Stimulated activated memory B cell treated with anti-CD40 and anti-IgM and Interleukin-4, amounts not matched to agents 10 μg/mL and 1 μg/mL and 100 μg/mL, for 72 hours (primary cell): ENCODE measurements around the gene ANXA2R.
A peak's percentile ranks its signal among the peaks of the same experiment; 100 is the strongest.

Experiments used
- ATAC-seq: fragments of 150-1000 bp; cut with Tn5 transposase; 2 replicates; pipeline ENCODE4 v1.10.0; 2021
- H3K27ac Mint-ChIP-seq: one replicate; pipeline ENCODE4 v1.8.0; 2022; ENCODE audit warnings: mild to moderate bottlenecking, mixed read lengths
- H3K27me3 Mint-ChIP-seq: one replicate; pipeline ENCODE4 v1.8.0; 2022; ENCODE audit warnings: mixed read lengths
- H3K36me3 Mint-ChIP-seq: one replicate; pipeline ENCODE4 v1.8.0; 2022; ENCODE audit warnings: mixed read lengths
- H3K4me1 Mint-ChIP-seq: one replicate; pipeline ENCODE4 v1.8.0; 2022; ENCODE audit warnings: mixed read lengths
- H3K4me3 Mint-ChIP-seq: one replicate; pipeline ENCODE4 v1.8.0; 2022; ENCODE audit warnings: mild to moderate bottlenecking, moderate library complexity, mixed read lengths
- H3K9me3 Mint-ChIP-seq: one replicate; pipeline ENCODE4 v1.8.0; 2022; ENCODE audit warnings: mixed read lengths

Gene ANXA2R

DNA sequence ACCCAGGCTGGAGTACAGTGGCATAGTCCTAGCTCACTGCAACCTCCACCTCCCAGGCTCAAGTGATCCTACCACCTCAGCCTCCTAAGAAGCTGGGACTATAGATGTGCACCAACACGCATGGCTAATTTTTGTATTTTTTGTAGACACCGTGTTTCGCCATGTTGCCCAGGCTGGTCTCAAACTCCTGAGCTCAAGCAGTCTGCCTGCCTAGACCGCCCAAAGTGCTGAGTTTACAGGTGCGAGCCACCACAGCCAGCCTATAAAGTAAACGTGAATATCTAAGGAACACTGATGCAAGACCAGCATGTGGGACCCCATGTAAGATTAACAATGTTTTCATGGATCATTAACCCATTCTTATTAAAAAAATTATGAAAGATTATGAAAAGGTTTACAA lies 15.9 kb downstream of the ANXA2R start:
- Mint-ChIP-seq H3K27me3 (no peaks in the 10 kb centered on the region), H3K4me1 (peaks cover 12% of the 10 kb centered on the region), H3K27ac (no peak overlapping the region), H3K36me3 (no peaks in the 10 kb centered on the region), H3K4me3 (no peak overlapping the region), H3K9me3 (no peaks in the 10 kb centered on the region)
- no peak for ATAC-seq

DNA sequence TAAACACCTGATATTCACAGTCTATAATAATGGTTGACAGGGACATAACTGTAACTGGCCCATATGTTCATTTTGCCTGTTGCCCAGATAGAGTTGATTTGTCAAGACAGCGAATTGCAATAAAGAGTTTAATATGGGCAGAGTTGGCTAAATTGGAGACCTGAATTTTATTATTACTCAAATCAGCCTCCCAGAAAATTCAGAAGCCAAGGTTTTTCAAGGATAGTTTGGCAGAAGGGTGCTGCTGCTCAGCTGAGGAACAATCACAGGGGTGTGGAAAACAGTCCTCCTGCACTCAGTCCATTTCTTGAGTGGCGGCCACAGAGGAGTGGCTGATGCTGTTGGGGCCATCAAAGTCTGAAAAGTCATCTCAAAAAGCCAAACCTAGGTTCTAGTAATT lies 19.0 kb downstream of the ANXA2R start:
- no peak for ATAC-seq
- H3K27ac Mint-ChIP-seq, result peak overlapping the region; percentile 100
- no peaks in the 10 kb centered on the region for H3K27me3 Mint-ChIP-seq
- no peaks in the 10 kb centered on the region for H3K36me3 Mint-ChIP-seq
- no peak overlapping the region for H3K4me3 Mint-ChIP-seq
- H3K4me1 Mint-ChIP-seq, result peaks cover 20% of the 10 kb centered on the region
- H3K9me3 Mint-ChIP-seq, result no peaks in the 10 kb centered on the region

DNA sequence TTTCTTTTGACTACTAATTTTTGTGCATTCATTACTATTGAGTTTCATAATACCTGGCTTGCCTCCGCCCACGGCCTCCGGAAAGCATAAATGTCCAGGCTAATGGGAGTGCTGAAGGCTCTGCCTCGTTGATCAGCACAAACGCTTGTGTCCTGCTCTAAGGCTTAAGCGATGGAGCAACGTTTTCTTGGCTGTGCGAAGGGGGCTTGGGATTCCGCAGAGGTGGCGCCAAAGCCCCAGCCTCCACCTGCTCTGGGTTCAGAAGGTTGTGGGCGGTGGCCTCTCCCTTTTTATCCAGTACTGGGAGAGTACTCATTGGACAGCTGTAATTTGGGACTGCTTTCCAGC lies 19.7 kb downstream of the ANXA2R start:
- H3K4me3 Mint-ChIP-seq, result peak overlapping the region; percentile 100
- H3K27ac Mint-ChIP-seq, result peak overlapping the region; percentile 100
- H3K4me1 Mint-ChIP-seq, result peaks cover 27% of the 10 kb centered on the region
- no peaks in the 10 kb centered on the region for H3K9me3 Mint-ChIP-seq
- no peaks in the 10 kb centered on the region for H3K27me3 Mint-ChIP-seq
- no peak for ATAC-seq
- no peaks in the 10 kb centered on the region for H3K36me3 Mint-ChIP-seq

DNA sequence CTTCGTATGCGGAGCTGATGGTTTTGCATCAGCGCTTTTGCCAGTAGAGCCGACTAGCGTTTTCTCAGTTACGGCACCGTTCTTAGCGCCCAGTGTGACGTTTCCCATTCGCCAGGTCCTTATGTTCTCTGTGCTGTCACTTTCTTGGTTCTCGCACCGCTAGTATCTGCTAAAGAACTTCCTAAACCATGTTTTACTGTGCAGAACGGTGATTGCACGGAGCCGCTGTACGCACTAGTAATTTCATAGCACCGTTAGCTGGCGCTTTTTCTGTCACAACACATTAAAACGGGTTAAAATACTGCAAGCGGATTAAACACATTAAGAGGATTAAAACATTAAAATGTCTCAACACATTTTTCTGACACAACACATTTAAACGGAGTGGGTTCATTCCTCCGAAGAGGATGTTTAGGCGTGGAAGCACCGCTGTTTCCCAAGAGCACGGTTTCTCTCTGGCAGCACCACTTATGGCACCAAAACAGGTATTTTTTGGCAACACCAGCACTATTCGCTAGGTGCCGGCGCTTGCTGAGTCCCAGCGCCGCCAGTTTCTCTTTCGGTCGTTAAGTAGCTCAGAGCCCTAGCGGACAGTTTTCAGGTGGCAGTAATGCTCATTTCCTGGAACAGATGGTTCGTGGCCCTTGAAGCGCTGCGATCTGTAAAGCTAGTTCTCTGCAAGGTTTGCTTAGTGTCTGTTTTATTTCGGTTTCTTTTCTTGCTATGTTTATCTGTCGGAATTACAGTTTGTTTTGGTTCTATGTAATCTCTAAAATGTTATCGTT lies 20.3 kb downstream of the ANXA2R start:
- Mint-ChIP-seq H3K4me3 (peak overlapping the region; percentile 100), H3K36me3 (peaks cover 2% of the 10 kb centered on the region), H3K27me3 (no peaks in the 10 kb centered on the region), H3K27ac (peak overlapping the region; percentile 100), H3K9me3 (no peaks in the 10 kb centered on the region), H3K4me1 (peaks cover 32% of the 10 kb centered on the region)
- peak; percentile 84 for ATAC-seq

DNA sequence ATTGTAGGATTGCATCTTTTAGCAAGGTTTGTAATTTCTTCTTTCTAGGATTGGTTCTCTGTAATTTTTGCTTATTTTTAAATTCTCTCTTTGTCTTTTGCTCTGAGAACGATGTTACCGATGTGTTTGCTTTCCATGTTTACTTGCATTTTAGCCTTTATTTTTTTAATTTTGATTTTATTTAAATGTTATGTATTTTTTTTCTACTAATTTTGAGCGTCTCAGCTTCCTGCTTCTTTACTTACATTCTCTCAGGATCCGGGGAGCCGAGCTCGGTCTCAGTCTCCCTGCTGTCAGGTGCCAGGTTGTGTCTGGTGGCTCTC lies 20.9 kb downstream of the ANXA2R start:
- H3K4me3 Mint-ChIP-seq, result peak overlapping the region; percentile 100
- H3K36me3 Mint-ChIP-seq, result peaks cover 4% of the 10 kb centered on the region
- no peaks in the 10 kb centered on the region for H3K27me3 Mint-ChIP-seq
- no peaks in the 10 kb centered on the region for H3K9me3 Mint-ChIP-seq
- ATAC-seq, result no peak
- H3K4me1 Mint-ChIP-seq, result peaks cover 38% of the 10 kb centered on the region
- peak overlapping the region; percentile 100 for H3K27ac Mint-ChIP-seq

DNA sequence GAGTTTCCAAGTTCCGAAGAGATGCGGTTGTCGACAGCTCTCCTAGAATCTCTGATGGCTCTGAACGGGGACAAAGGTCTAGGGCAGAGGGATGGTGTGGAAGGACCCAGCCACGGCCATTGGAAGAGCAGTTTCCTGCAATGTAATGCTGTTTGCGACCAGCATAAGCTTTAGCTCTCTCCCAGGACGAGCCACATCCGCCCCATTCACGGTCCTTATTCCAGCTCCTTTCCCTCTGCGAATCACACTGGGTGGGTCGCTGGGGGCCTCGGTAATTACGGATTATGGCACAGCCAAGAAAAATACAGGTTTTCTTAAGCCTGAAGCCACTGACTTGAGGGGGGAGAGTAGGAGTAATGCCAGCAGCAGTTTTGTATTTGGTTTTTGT lies 22.7 kb downstream of the ANXA2R start:
- ATAC-seq, result no peak
- Mint-ChIP-seq H3K27me3 (no peaks in the 10 kb centered on the region), H3K9me3 (no peaks in the 10 kb centered on the region), H3K4me1 (peaks cover 40% of the 10 kb centered on the region), H3K27ac (peak overlapping the region; percentile 100), H3K36me3 (peaks cover 4% of the 10 kb centered on the region), H3K4me3 (peak overlapping the region; percentile 100)

DNA sequence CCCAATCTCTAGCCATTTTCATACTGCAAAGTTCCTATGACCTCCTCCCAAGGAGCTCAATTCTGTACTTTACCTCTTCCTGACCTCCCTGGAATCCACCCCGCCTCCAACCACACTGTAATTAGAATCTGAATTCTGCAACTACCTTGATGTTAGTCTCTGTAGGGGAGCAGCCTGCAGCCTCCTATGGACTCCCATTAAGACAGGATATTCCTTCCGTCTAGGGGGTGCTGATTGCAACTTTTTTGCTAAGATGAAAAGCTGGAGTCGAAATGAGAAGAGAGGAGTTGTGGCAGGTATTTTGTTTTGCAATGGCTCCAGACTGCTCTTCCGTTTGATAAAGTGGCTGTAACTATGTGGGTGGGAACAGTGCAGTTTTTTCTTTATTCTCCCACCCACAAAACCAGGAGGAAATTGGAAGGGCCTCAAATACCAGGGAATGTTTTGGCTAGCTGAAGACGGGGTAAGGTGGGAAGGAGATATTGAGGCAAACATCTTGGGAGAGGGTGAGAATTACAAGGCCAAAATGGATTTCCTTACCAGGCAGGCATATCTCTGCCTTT lies 23.8 kb downstream of the ANXA2R start:
- ATAC-seq, result no peak
- Mint-ChIP-seq H3K9me3 (no peaks in the 10 kb centered on the region), H3K36me3 (peaks cover 4% of the 10 kb centered on the region), H3K4me1 (peaks cover 43% of the 10 kb centered on the region), H3K4me3 (peak overlapping the region; percentile 62), H3K27ac (peak overlapping the region; percentile 100), H3K27me3 (no peaks in the 10 kb centered on the region)

DNA sequence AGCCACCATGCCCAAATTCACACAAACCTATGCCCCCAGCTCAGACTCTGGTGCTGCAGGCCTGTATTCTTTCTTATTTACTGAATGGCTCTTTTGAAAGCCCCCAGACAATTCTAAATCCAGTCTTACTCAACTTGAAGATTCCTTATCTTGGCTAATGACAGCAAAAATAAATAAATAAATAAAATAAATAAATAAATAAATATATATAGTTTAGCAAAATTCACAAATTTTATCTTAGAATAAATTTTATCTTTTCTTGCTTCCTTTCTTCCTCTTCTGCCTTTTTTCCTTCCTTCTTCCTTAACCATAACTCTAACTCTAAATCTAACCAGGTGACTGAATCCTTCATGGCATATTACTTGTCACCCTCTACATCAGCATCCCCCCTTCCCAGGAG lies 25.6 kb downstream of the ANXA2R start:
- Mint-ChIP-seq H3K36me3 (peaks cover 4% of the 10 kb centered on the region), H3K27me3 (no peaks in the 10 kb centered on the region), H3K4me3 (no peak overlapping the region)

DNA sequence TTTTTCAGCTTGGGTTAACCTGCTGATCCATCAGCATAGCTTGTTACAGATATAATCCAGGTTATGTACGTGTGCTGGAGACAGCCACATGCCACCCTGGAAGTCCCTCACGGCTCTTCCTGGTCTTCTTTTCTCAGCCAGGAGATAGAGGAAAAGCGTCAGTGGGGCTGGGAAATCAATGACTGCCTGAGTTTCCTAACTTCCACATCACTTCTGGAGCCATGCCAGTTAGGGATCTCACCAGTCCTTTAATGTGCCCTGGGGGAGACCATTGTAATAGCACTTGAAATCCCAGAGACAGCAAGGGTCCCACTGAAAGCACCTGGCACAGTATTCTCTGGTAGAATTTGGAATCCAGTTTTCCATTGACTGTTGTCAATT lies 29.2 kb downstream of the ANXA2R start:
- peak overlapping the region; percentile 92 for H3K4me3 Mint-ChIP-seq
- H3K9me3 Mint-ChIP-seq, result no peaks in the 10 kb centered on the region
- peaks cover 4% of the 10 kb centered on the region for H3K36me3 Mint-ChIP-seq
- peaks cover 48% of the 10 kb centered on the region for H3K4me1 Mint-ChIP-seq
- H3K27me3 Mint-ChIP-seq, result no peaks in the 10 kb centered on the region
- H3K27ac Mint-ChIP-seq, result peak overlapping the region; percentile 83
- no peak for ATAC-seq

More for the DNA sequence above, 25.6 kb downstream of the ANXA2R start:
- no peaks in the 10 kb centered on the region for H3K9me3 Mint-ChIP-seq
- H3K27ac Mint-ChIP-seq, result peak overlapping the region; percentile 30
- ATAC-seq, result no peak
- H3K4me1 Mint-ChIP-seq, result peaks cover 55% of the 10 kb centered on the region

DNA sequence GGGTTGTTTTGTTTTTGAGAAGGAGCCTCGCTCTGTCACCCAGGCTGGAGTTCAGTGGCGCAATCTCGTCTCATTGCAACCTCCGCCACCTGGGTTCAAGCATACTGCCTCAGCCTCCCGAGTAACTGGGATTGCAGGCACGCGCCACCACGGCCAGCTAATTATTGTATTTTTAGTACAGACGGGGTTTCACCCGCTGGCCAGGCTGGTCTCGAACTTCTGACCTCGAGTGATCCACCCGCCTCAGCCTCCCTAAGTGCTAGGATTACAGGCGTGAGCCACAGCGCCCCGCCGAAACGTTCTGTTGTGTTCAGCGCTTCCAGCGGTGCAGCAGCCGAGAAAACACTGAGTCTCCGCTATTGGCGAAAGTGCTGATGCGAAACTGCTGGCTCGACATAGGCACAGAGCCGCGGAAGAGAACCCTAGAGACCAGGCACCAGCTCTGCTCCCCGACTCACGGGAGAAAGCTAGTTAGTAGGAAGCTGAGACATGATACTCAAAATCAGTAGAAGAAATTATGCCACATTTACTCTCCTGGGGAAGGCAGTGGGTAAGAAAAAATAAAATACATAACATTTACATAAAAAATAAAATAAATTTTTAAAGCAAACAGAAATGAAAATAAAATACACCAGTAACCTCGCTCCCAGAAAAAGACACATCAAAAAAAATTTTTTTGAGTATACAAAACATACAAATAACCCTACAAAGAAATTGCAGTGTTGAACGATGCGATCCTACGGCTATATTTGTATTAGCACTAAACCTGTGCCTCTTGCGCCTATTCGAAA lies 31.6 kb downstream of the ANXA2R start:
- H3K27me3 Mint-ChIP-seq, result no peaks in the 10 kb centered on the region
- ATAC-seq, result peak; percentile 79
- H3K4me1 Mint-ChIP-seq, result peaks cover 30% of the 10 kb centered on the region
- no peaks in the 10 kb centered on the region for H3K36me3 Mint-ChIP-seq
- H3K9me3 Mint-ChIP-seq, result no peaks in the 10 kb centered on the region
- H3K27ac Mint-ChIP-seq, result peak overlapping the region; percentile 83
- peak overlapping the region; percentile 92 for H3K4me3 Mint-ChIP-seq

DNA sequence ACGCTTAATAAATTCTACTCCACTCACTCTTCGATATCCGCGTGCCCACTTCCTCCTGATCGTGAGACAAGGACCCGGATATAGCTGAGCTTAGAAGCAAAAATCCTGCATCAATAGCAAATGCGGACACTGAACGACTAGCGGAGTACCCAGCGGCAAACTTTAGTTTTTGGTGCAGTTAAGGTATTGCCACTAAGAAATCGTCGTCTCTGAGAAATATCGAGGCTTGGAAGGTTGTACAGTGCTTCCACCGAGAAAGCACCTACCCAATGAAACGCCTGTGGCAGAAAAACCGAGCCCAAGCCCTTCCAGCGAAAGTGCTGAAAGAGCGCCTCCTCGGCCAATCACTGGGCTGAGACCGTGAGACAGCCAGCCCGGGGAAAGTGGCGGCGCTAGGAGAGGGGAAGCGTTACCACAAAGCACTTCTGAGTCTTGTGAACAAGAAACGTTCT lies 32.2 kb downstream of the ANXA2R start:
- Mint-ChIP-seq H3K4me3 (peak overlapping the region; percentile 92), H3K36me3 (no peaks in the 10 kb centered on the region), H3K27ac (peak overlapping the region; percentile 83), H3K9me3 (no peaks in the 10 kb centered on the region), H3K4me1 (peaks cover 30% of the 10 kb centered on the region), H3K27me3 (no peaks in the 10 kb centered on the region)
- peak; percentile 74 for ATAC-seq

DNA sequence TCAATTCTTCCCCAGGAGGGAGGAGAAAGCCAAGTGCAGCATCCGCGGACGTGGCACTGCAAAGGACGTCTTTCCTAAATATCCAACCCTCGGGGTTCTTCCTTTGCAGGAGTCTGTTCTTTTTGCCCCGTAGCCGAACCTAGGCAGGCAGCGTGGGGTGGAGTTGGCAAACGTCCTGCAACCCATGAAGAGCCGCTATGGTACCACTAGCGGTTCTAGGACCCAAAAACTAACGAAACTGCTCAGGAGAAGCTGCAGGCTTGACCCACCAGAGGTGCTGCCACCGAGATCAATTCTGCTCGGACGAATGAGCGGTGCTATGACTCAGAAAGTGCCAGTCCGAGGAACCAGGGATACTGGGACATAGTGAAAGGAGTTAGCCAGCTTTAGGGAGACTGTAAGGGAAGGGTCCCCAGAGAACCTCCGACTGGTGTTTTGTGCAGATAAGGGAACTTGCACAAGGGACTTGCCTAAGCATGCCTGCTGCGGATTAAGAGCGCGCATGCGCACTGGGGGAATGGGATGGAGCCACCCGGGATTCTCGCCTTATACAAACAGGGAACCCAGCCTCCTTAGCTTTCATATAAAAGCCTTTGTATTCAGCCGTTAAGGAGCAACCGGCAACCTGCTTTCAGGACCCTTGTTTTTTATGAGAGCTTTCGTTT lies 32.7 kb downstream of the ANXA2R start:
- Mint-ChIP-seq H3K36me3 (no peaks in the 10 kb centered on the region), H3K27me3 (no peaks in the 10 kb centered on the region), H3K4me1 (peaks cover 30% of the 10 kb centered on the region), H3K9me3 (no peaks in the 10 kb centered on the region), H3K4me3 (peak overlapping the region; percentile 92), H3K27ac (peak overlapping the region; percentile 83)
- peak; percentile 60 for ATAC-seq

DNA sequence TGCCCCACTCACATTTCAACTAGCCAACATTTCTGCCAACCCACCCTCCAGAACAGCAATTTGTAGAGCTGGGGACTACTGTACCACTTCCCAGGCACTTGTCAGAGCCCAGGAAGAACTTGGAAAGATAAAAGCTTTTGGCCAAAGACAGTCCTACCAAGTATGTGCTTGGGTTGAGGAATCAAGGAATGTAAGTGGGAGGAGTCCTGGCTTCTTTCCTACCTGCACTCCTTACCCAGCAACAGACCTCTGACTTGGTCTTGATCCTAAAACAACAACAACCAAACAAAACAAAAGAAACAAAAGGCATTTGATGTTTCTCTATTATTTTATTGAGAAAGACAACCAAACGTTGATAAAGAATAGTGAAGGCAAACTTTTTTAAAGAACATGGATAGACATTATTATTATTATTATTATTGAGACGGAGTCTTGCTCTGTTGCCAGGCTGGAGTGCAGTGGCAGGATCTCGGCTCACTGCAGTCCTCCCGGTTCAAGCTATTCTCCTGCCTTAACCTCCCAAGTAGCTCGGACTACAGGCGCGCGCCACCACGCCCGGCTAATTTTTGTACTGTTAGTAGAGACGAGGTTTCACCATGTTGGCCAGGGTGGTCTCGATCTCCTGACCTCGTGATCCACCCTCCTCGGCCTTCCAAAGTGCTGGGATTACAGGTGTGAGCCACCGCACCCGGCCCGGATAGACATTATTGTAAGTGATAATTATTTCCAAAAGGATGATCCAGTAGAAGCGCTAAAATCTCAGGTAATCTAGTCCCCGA lies 33.5 kb downstream of the ANXA2R start:
- H3K9me3 Mint-ChIP-seq, result no peaks in the 10 kb centered on the region
- H3K36me3 Mint-ChIP-seq, result no peaks in the 10 kb centered on the region
- H3K4me1 Mint-ChIP-seq, result peaks cover 30% of the 10 kb centered on the region
- H3K27me3 Mint-ChIP-seq, result peaks cover under 1% of the 10 kb centered on the region
- no peak for ATAC-seq
- H3K4me3 Mint-ChIP-seq, result peak overlapping the region; percentile 92
- peak overlapping the region; percentile 83 for H3K27ac Mint-ChIP-seq

DNA sequence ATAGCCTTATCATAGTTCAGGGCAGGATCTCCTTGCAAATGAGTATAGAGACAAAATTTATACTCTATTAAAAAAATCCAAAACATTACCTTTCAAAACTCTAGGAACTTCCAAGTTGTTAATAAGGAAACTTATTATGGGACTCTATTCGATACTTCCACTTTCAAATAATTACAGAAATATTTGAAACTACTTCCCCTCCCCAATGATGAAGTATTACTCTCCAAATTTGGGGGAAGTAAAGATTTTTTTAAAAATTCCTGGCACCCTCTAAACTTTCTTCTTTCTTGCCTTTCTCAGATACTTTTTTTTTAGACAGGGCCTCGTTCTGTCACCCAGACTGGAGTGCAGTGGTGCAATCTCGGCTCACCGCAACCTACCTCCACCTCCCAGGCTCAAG lies 35.1 kb downstream of the ANXA2R start:
- no peak for ATAC-seq
- Mint-ChIP-seq H3K27ac (no peak overlapping the region), H3K4me3 (no peak overlapping the region), H3K4me1 (peaks cover 25% of the 10 kb centered on the region), H3K27me3 (peaks cover 16% of the 10 kb centered on the region), H3K36me3 (no peaks in the 10 kb centered on the region), H3K9me3 (no peaks in the 10 kb centered on the region)

DNA sequence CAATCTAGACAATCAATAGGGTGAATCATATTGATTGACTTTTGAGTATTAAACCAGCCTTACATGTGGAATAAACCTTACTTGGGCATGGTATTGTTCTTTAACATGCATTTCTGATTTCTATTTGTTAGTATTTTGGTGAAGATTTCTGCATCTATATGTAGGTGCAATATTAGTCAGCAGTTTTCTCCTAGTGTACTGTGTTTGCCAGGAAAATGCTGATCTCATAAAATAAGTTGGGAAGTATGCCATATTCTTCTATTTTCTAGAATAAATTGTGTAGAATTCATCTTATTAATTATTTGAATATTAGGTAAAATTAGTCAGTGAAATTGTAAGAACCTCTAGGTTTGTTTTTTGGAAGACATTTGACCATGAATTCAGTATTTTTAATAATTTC lies 38.4 kb downstream of the ANXA2R start:
- no peaks in the 10 kb centered on the region for H3K9me3 Mint-ChIP-seq
- no peak for ATAC-seq
- peaks cover 12% of the 10 kb centered on the region for H3K4me1 Mint-ChIP-seq
- H3K4me3 Mint-ChIP-seq, result no peak overlapping the region
- H3K27me3 Mint-ChIP-seq, result peaks cover 21% of the 10 kb centered on the region
- no peaks in the 10 kb centered on the region for H3K36me3 Mint-ChIP-seq
- H3K27ac Mint-ChIP-seq, result no peak overlapping the region
